RWPE1 (cell line): ENCODE measurements around the gene IFRD1.

Experiments
- CTCF ChIA-PET: fragments of 350-600 bp; sonication (Branson Sonifier 250); formaldehyde crosslinking; extraction: SDS; loops from one replicate; lab custom pipeline; 2021; lab: Yijun Ruan, JAX
- POLR2A ChIA-PET: fragments of 400-600 bp; formaldehyde crosslinking; extraction: SDS; loops from one replicate; lab custom pipeline; 2020; ENCODE audit warnings: antibody characterized with exemption; ENCODE audit not compliant: low non-redundant PET; lab: Yijun Ruan, JAX
- DNase-seq: peaks from one replicate; pipeline ENCODE4 v3.0.0; 2012; ENCODE audit warnings: low spot score
- H3K27ac ChIP-seq: fragments of 450-650 bp; 2 replicates; pipeline ENCODE4 v1.5.1; 2017
- TF ChIP-seq, protein P1 (sequence below): fragments of 450-650 bp; conservative IDR thresholded peaks from 2 replicates; pipeline ENCODE4 v1.5.1; 2017; ENCODE audit warnings: low read depth, mild to moderate bottlenecking

Gene IFRD1

DNA sequence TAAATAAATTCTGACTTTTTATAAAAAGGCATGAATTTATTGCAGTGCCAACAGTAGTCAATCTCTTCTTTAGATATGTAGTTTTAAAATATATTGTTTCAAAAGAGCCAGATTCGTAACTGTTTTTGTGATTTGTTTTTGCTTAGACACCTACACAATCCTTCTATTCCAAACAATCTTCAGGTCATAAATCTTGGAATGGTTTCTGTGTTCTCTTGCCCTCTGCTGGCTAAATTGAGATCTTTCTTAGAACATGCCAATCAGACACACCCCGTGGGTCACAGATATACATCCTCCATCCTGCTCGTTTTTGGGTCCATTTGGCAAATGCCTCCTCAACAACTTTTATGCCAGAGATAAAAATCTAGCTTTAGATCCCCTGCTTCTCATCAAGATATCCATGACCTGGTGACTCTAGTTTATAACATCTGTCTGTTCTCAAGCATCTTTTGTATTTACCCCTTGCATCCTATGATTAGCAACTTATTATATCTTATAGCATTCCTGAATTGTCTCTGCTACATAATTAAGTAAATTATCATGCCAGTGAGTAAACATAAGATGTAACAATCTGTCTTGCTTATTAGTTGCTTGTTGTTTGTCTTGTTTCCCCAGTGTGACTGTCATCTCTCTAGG, 35.3 kb upstream of the IFRD1 start:
- ChIA-PET CTCF (interaction anchor here (0.6 to 1.9 kb wide), 5 partner anchors 10 to 1479 kb away, joined by 3 to 4 read pairs (median 3); no protein-coding TSS in a partner anchor), POLR2A (no interaction called here)
- no peak overlapping the region for H3K27ac ChIP-seq
- TF ChIP-seq, protein P1, sequence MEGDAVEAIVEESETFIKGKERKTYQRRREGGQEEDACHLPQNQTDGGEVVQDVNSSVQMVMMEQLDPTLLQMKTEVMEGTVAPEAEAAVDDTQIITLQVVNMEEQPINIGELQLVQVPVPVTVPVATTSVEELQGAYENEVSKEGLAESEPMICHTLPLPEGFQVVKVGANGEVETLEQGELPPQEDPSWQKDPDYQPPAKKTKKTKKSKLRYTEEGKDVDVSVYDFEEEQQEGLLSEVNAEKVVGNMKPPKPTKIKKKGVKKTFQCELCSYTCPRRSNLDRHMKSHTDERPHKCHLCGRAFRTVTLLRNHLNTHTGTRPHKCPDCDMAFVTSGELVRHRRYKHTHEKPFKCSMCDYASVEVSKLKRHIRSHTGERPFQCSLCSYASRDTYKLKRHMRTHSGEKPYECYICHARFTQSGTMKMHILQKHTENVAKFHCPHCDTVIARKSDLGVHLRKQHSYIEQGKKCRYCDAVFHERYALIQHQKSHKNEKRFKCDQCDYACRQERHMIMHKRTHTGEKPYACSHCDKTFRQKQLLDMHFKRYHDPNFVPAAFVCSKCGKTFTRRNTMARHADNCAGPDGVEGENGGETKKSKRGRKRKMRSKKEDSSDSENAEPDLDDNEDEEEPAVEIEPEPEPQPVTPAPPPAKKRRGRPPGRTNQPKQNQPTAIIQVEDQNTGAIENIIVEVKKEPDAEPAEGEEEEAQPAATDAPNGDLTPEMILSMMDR = peak; percentile 83
- peak; percentile 67 for DNase-seq

DNA sequence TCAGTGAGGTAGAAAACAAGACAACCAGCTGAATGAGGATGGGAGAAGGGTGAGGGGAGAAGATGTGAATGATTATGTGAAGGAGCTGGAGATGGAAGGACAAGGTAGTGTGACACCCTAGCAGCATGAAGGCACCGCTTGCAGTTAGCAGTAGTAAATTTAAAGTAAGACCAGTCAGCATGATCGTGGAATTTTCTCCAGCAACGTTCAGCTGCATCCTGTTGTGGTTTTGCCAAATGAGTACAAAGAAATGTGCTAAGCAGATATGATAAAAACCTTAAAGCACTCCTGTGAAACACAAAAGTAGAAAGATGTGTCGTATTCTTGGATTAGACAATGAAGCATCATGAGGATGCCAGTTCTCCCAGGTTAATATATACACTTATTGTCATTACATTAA, 34.1 kb upstream of the IFRD1 start:
- DNase-seq = no peak
- ChIA-PET CTCF (interaction anchor here (0.5 to 1.1 kb wide), 2 partner anchors 481 to 561 kb away, joined by 3 read pairs; no protein-coding TSS in a partner anchor), POLR2A (no interaction called here)
- H3K27ac ChIP-seq = no peak overlapping the region
- TF ChIP-seq, protein P1 = no peak

DNA sequence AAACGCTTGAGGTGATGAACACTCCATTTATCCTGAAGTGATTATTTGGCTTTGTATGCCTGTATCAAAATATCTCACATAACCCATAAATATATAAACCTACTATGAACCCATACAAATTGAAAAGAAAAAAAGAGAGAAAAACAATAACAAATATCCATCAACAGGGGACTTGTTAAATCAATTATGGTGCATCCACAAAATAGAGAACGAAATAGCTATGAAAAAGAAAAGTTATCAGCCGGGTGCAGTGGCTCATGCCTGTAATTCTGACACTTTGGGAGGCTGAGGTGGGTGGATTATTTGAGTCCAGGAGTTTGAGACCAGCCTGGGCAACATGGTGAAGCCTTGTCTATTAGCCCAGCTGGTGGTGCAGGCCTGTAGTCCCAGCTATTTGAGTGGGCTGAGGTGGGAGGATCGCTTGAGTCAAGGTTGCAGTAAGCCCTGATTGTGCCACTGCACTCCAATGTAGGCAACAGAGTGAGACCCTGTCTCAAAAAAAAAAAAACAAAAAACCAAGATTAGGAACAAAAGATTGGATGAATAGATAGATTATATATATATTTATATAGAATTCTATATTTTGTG, 30.6 kb upstream of the IFRD1 start:
- TF ChIP-seq, protein P1 = no peak
- ChIA-PET POLR2A (interaction anchor here (0.7 to 1.0 kb wide), 2 partner anchors 42 to 618 kb away, joined by 5 to 7 read pairs; no protein-coding TSS in a partner anchor), CTCF (interaction anchor here (0.6 kb wide), 1 partner anchor 561 kb away, joined by 3 read pairs; no protein-coding TSS in a partner anchor)
- DNase-seq = no peak
- H3K27ac ChIP-seq = peak overlapping the region; percentile 73

DNA sequence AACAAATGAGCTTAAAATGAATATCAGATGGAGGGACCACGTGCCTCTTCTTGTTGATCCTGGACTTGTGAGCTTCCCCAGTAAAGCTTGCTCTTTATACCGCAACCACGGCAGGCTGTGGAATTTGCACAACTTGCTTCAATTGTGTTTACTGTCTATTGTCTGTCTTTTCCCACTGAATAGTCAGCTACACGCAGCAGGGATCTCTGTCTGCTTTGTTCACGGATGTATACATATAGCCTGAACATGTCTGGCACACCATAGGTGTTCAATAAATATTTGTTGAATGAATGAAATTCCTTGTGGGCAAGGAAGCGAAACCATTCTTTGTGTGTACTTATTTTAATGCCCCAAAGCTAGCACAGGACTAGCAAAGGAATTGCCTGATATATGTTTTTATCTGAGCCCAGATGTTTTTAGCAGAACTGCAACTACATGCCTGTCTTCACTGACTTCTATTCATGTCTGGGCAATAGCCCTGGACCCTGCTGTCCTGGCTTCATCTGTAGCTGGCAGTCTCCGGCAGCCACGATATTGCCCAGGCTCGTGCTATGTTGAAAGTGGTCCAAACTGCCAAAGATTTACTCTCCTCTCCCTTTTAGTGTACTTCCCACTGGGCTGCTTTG, 29.9 kb upstream of the IFRD1 start:
- ChIA-PET CTCF (interaction anchor here (0.5 to 0.6 kb wide), 4 partner anchors 198 to 1427 kb away, joined by 3 read pairs; no protein-coding TSS in a partner anchor), POLR2A (interaction anchor here (0.5 to 1.0 kb wide), 3 partner anchors 42 to 659 kb away, joined by 4 to 7 read pairs (median 5); no protein-coding TSS in a partner anchor)
- peak overlapping the region; percentile 73 for H3K27ac ChIP-seq
- TF ChIP-seq, protein P1 = no peak
- peak; percentile 33 for DNase-seq

DNA sequence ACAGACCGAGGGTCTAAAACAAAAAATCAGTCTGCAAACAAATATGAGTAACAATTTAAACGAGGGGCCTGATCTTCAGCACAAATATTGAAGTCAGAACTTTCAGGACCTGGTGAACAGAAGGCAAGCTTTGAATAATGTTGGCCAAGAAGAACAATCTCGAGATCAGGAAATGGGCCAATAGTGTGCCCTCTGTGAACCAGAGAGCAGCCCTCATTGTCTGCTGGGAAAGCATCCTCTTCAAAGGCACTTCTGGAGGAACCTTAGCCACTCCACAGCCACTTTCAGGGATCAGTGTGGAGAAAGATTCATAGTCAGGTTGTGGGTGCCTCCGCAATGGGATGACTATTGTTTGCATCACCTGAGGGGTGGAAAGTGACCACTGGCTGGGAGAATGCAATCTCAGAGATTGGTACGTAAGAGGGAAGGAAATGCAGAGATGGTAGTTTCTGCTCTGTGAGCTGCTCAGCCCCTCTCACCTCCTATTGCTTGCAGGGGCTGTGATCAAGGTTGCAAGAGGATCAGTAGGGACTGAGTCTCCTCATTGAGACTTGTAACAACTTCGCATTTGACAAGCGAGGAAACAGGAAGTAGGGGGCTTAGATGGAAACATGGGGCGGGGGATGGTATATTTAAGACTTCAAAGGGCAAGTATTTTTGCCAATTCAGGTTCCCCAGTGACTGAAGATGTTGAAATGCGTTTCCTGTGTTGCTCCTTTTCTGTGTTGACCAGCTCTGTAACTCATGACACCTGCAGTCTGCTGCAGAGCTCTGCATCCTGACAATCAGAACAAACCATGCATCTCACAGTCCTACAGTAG, 28.4 kb upstream of the IFRD1 start:
- POLR2A ChIA-PET = no interaction called here
- TF ChIP-seq, protein P1 = no peak
- peak overlapping the region; percentile 25 for H3K27ac ChIP-seq
- CTCF ChIA-PET = no interaction called here
- DNase-seq = no peak
